Left kidney (tissue), 2 donors: ENCODE results near the gene OR8G1. TPM values are rescaled to one million over a fixed set of nuclear protein-coding genes. Genes with fewer than 3 reads are reported as not detected.
"Not testable (repeated sequence)": the region's sequence is repeated elsewhere in the genome, so short reads cannot be mapped to it uniquely, and the experiment has no call there.

Source experiments
- DNase-seq: peaks from one replicate; pipeline ENCODE4 v3.0.0-alpha.2; 2013
- polyA plus RNA-seq: library from polyadenylated mRNA; unstranded; fragments of 120-200 nt; gene quantifications from one replicate; pipeline ENCODE4 v1.2.1, GENCODE V29; 2013; ENCODE audit not compliant: insufficient read length

The OR8G1 gene
- polyA plus RNA-seq, 1 donor = not detected

- no peak for DNase-seq
Observed at GRCh38 chr11:124233376-124233775, 7.5 kb upstream of the OR8G1 start.

- DNase-seq = no peak
Observed at GRCh38 chr11:124238512-124238911, 2.4 kb upstream of the OR8G1 start.

- not testable (repeated sequence) for DNase-seq
Observed at GRCh38 chr11:124249869-124250268, 9.0 kb downstream of the OR8G1 start.

GRCh38 chr11:124256076-124256475 lies 15.2 kb downstream of the OR8G1 start, which contains the start of gene OR8G5:
OR8G5 (plus strand) TSS chr11:124256376; CDS start chr11:124264932, 8,556 bp downstream.
- no peak for DNase-seq

GRCh38 chr11:124265041-124265440 lies 24.1 kb downstream of the OR8G1 start:
- not testable (repeated sequence) for DNase-seq

GRCh38 chr11:124270886-124271285 lies 30.0 kb downstream of the OR8G1 start:
- DNase-seq = not testable (repeated sequence)

GRCh38 chr11:124274000-124274399 lies 33.1 kb downstream of the OR8G1 start:
- DNase-seq = no peak

GRCh38 chr11:124276081-124276480 lies 35.2 kb downstream of the OR8G1 start:
- DNase-seq = no peak

GRCh38 chr11:124277207-124277606 lies 36.3 kb downstream of the OR8G1 start:
- DNase-seq = no peak

GRCh38 chr11:124277804-124278203 lies 36.9 kb downstream of the OR8G1 start:
- DNase-seq = no peak

- no peak for DNase-seq
Observed at GRCh38 chr11:124278261-124278660, 37.4 kb downstream of the OR8G1 start.

GRCh38 chr11:124285610-124286344 lies 44.9 kb downstream of the OR8G1 start:
- no peak for DNase-seq

- no peak for DNase-seq
Observed at GRCh38 chr11:124294687-124295086, 53.8 kb downstream of the OR8G1 start.

- DNase-seq = no peak
Observed at GRCh38 chr11:124296016-124296415, 55.1 kb downstream of the OR8G1 start.

- DNase-seq = no peak
Observed at GRCh38 chr11:124297921-124298320, 57.0 kb downstream of the OR8G1 start.

- no peak for DNase-seq
Observed at GRCh38 chr11:124301548-124301947, 60.7 kb downstream of the OR8G1 start.

GRCh38 chr11:124302347-124303125 lies 61.6 kb downstream of the OR8G1 start:
- no peak for DNase-seq

Other genes with a start within 250 kb of the OR8G1 start
- not detected for gene OR10G6, start 245.9 kb upstream of the OR8G1 start, polyA plus RNA-seq
- not detected for gene OR10G4, start 228.1 kb upstream of the OR8G1 start, polyA plus RNA-seq
- not detected for gene OR10G9, start 218.1 kb upstream of the OR8G1 start, polyA plus RNA-seq
- not detected for gene OR10G8, start 214.3 kb upstream of the OR8G1 start, polyA plus RNA-seq
- gene OR10G7, start 199.8 kb upstream of the OR8G1 start, polyA plus RNA-seq = not detected
- 13.7 TPM for gene VWA5A, start 125.6 kb upstream of the OR8G1 start, polyA plus RNA-seq
- not detected for gene OR10D3, start 57.8 kb upstream of the OR8G1 start, polyA plus RNA-seq
- gene OR8G5, start 15.3 kb downstream of the OR8G1 start, polyA plus RNA-seq = not detected
- gene OR8D1, start 72.9 kb downstream of the OR8G1 start, polyA plus RNA-seq = not detected
- not detected for gene OR8D2, start 79.1 kb downstream of the OR8G1 start, polyA plus RNA-seq
- gene OR8B2, start 143.4 kb downstream of the OR8G1 start, polyA plus RNA-seq = not detected
- not detected for gene OR8B3, start 157.9 kb downstream of the OR8G1 start, polyA plus RNA-seq
- not detected for gene OR8B4, start 183.8 kb downstream of the OR8G1 start, polyA plus RNA-seq
- not detected for gene OR8B8, start 204.6 kb downstream of the OR8G1 start, polyA plus RNA-seq